NCI-H2196 (cell line): ENCODE results near the gene RPS21.

ENCODE experiments used
- DNase-seq: peaks from one replicate; lab custom pipeline; 2025; ENCODE audit not compliant: unreplicated experiment; lab: John Stamatoyannopoulos, UW

Gene RPS21

GRCh38 chr20:62395311-62396242 is 8.7 kb downstream of the RPS21 start:
- DNase-seq, result no peak

- DNase-seq, result no peak
These were observed 9.7 kb downstream of the RPS21 start for GRCh38 chr20:62396367-62397239.

- DNase-seq, result no peak
These were observed 11.4 kb downstream of the RPS21 start for GRCh38 chr20:62398120-62398821.

GRCh38 chr20:62400021-62400420 is 13.1 kb downstream of the RPS21 start:
- peak; percentile 33 for DNase-seq

GRCh38 chr20:62400541-62400940 is 13.6 kb downstream of the RPS21 start:
- no peak for DNase-seq

GRCh38 chr20:62401331-62401779 is 14.5 kb downstream of the RPS21 start:
- no peak for DNase-seq

GRCh38 chr20:62402456-62403150 is 15.7 kb downstream of the RPS21 start:
- DNase-seq, result no peak

GRCh38 chr20:62403331-62403730 is 16.4 kb downstream of the RPS21 start:
- DNase-seq, result no peak

GRCh38 chr20:62404112-62404665 is 17.3 kb downstream of the RPS21 start:
- no peak for DNase-seq

- no peak for DNase-seq
These were observed 17.8 kb downstream of the RPS21 start for GRCh38 chr20:62404761-62405107.

- peak; percentile 73 for DNase-seq
These were observed 18.4 kb downstream of the RPS21 start for GRCh38 chr20:62405108-62405980.

- DNase-seq, result no peak
These were observed 19.1 kb downstream of the RPS21 start for GRCh38 chr20:62405981-62406513.

GRCh38 chr20:62406635-62407176 is 19.8 kb downstream of the RPS21 start:
- DNase-seq, result peak; percentile 12

- DNase-seq, result peak; percentile 94
These were observed 20.5 kb downstream of the RPS21 start, which contains the start of gene CABLES2 for GRCh38 chr20:62407221-62407992. CABLES2 (minus strand) TSS chr20:62407285; CDS start chr20:62407276, 9 bp downstream.

- DNase-seq, result no peak
These were observed 21.2 kb downstream of the RPS21 start for GRCh38 chr20:62408055-62408454.

- no peak for DNase-seq
These were observed 21.7 kb downstream of the RPS21 start for GRCh38 chr20:62408640-62409039.

- no peak for DNase-seq
These were observed 22.4 kb downstream of the RPS21 start for GRCh38 chr20:62409086-62409853.
